Fibroblast of the aortic adventitia (primary cell): ENCODE results near the gene RNF34. TPM values are rescaled to one million over a fixed set of nuclear protein-coding genes. Genes with fewer than 3 reads are reported as not detected.
A peak's percentile ranks its signal among the peaks of the same experiment; 100 is the strongest.

Experiments used
- DNase-seq: peaks from one replicate; pipeline ENCODE4 v3.0.0-alpha.2; 2010; ENCODE audit warnings: low read depth
- H3K4me3 ChIP-seq: 2 replicates; pipeline ENCODE4 v1.5.1; 2011; ENCODE audit warnings: low read depth, mild to moderate bottlenecking, control low read depth, low read length, moderate library complexity
- CTCF ChIP-seq: IDR thresholded peaks from 2 replicates; pipeline ENCODE4 v1.5.1; 2011; ENCODE audit warnings: mild to moderate bottlenecking, low read length, control low read depth, inconsistent platforms; ENCODE audit not compliant: insufficient read depth
- total RNA-seq: library from RNA; depleted of rRNA; stranded (reverse); fragments of >200 nt; gene quantifications from 2 replicates; pipeline ENCODE4 v1.2.3, GENCODE V29; 2012; ENCODE audit warnings: low replicate concordance

RNF34 gene
- total RNA-seq, 1 donor, result 36.9 TPM

- TF ChIP-seq CTCF, result no peak
- H3K4me3 ChIP-seq, result no peak overlapping the region
- peak; percentile 66 for DNase-seq
These were observed 8.1 kb upstream of the RNF34 start for GRCh38 chr12:121391619-121392324.

- TF ChIP-seq CTCF, result no peak
- DNase-seq, result no peak
- H3K4me3 ChIP-seq, result no peak overlapping the region
These were observed 7.6 kb upstream of the RNF34 start for GRCh38 chr12:121392325-121392716.

- no peak for DNase-seq
- H3K4me3 ChIP-seq, result no peak overlapping the region
- no peak for TF ChIP-seq CTCF
These were observed 2.4 kb upstream of the RNF34 start for GRCh38 chr12:121397521-121397920.

GRCh38 chr12:121398355-121398754 is 1.6 kb upstream of the RNF34 start:
- no peak overlapping the region for H3K4me3 ChIP-seq
- no peak for DNase-seq
- no peak for TF ChIP-seq CTCF

GRCh38 chr12:121400332-121401139 is 618 bp downstream of the RNF34 start:
- no peak for TF ChIP-seq CTCF
- peak; percentile 23 for DNase-seq
- H3K4me3 ChIP-seq, result peak overlapping the region; percentile 90

- no peak for TF ChIP-seq CTCF
- no peak for DNase-seq
- H3K4me3 ChIP-seq, result no peak overlapping the region
These were observed 3.8 kb downstream of the RNF34 start for GRCh38 chr12:121403721-121404120.
